Keratinocyte (primary cell): ENCODE data around the gene MYOT. TPM values are rescaled to one million over a fixed set of nuclear protein-coding genes. Genes with fewer than 3 reads are reported as not detected.

Experiments used
- DNase-seq: peaks from one replicate; pipeline ENCODE4 v3.0.0-alpha.2; 2011; ENCODE audit warnings: low read depth, missing footprints, low spot score
- FAIRE-seq: peaks from 2 replicates; lab custom pipeline; 2011; peaks lifted over from hg19 to GRCh38; lab: Jason Lieb, UNC
- H2AFZ ChIP-seq: 2 replicates; pipeline ENCODE4 v1.6.0; 2012; ENCODE audit warnings: low read length, control low read depth, inconsistent platforms; ENCODE audit not compliant: control insufficient read depth
- H3K27ac ChIP-seq: 2 replicates; pipeline ENCODE4 v1.5.1; 2011; ENCODE audit warnings: low read length; ENCODE audit not compliant: control insufficient read depth, insufficient read depth
- H3K27me3 ChIP-seq: 3 replicates; pipeline ENCODE4 v1.6.0; 2011; ENCODE audit warnings: low read length; ENCODE audit not compliant: control insufficient read depth, insufficient read depth; ENCODE audit errors: extremely low read depth
- H3K36me3 ChIP-seq, 2 experiments: 2 replicates in 1 of 2; 3 replicates in 1 of 2; pipeline ENCODE4 v1.5.1; 2011; ENCODE audit warnings: low read length in 2 of 2, mild to moderate bottlenecking in 1 of 2; ENCODE audit not compliant: control insufficient read depth in 2 of 2, insufficient read depth in 2 of 2; ENCODE audit errors: extremely low read depth in 1 of 2
- H3K4me1 ChIP-seq: 3 replicates; pipeline ENCODE4 v1.5.1; 2011; ENCODE audit warnings: low read length; ENCODE audit not compliant: control insufficient read depth, insufficient read depth; ENCODE audit errors: extremely low read depth
- H3K4me2 ChIP-seq: 3 replicates; pipeline ENCODE4 v1.6.0; 2011; ENCODE audit warnings: low read depth, low read length; ENCODE audit not compliant: control insufficient read depth, insufficient read depth; ENCODE audit errors: extremely low read depth
- H3K4me3 ChIP-seq, 3 experiments: fragments of 200-600 bp in 1 of 3; sonication (generic) in 1 of 3; 2 replicates in 2 of 3; 3 replicates in 1 of 3; pipeline ENCODE4 v1.5.1; 2011 to 2016; ENCODE audit warnings: low read length in 3 of 3, mild to moderate bottlenecking in 3 of 3, control low read depth in 2 of 3, inconsistent platforms in 1 of 3, low read depth in 1 of 3, mixed read lengths in 1 of 3, mixed run types in 1 of 3, moderate library complexity in 1 of 3; ENCODE audit not compliant: control insufficient read depth in 2 of 3, insufficient read depth in 2 of 3; ENCODE audit errors: extremely low read depth in 1 of 3
- H3K79me2 ChIP-seq: 2 replicates; pipeline ENCODE4 v1.6.0; 2012; ENCODE audit warnings: low read length; ENCODE audit not compliant: control insufficient read depth, insufficient read depth
- H3K9ac ChIP-seq: 3 replicates; pipeline ENCODE4 v1.6.0; 2011; ENCODE audit warnings: low read length; ENCODE audit not compliant: control insufficient read depth, insufficient read depth; ENCODE audit errors: extremely low read depth
- H3K9me1 ChIP-seq: 3 replicates; pipeline ENCODE4 v1.6.0; 2011; ENCODE audit warnings: low read length; ENCODE audit not compliant: control insufficient read depth, insufficient read depth; ENCODE audit errors: extremely low read depth
- H3K9me3 ChIP-seq: 2 replicates; pipeline ENCODE4 v1.5.1; 2012; ENCODE audit warnings: low read depth, low read length; ENCODE audit not compliant: control insufficient read depth
- H4K20me1 ChIP-seq: 3 replicates; pipeline ENCODE4 v1.6.0; 2011; ENCODE audit warnings: low read length; ENCODE audit not compliant: control insufficient read depth, insufficient read depth; ENCODE audit errors: extremely low read depth
- CTCF ChIP-seq, 3 experiments: IDR thresholded peaks in 1 of 3; conservative IDR thresholded peaks in 1 of 3; optimal IDR thresholded peaks in 1 of 3; 2 replicates in 2 of 3; 3 replicates in 1 of 3; pipeline versions ENCODE3 to v1.5.1; 2011; ENCODE audit warnings: low read length in 3 of 3, mild to moderate bottlenecking in 3 of 3, moderate library complexity in 2 of 3, control low read depth in 1 of 3, inconsistent platforms in 1 of 3; ENCODE audit not compliant: insufficient read depth in 2 of 3; ENCODE audit errors: extremely low read depth in 1 of 3
- EZH2 ChIP-seq: IDR thresholded peaks from one replicate; pipeline ENCODE4 v1.6.1; 2012; ENCODE audit warnings: inconsistent platforms, mild to moderate bottlenecking, low read length, moderate library complexity
- dilution Hi-C: fragments of 300-500 bp; cut with MboI; formaldehyde crosslinking; loops from one replicate; pipeline ENCODE4 v1.7.0; 2020; ENCODE audit warnings: low sequenced_read_pairs; ENCODE audit not compliant: extremely low pct_ligation_motif_present
- polyA plus RNA-seq, 5 experiments: library from polyadenylated mRNA; depleted of rRNA in 3 of 5; stranded (reverse) in 3 of 5; stranded (forward) in 1 of 5; unstranded in 1 of 5; fragments of >200 nt; gene quantifications; 1 replicate in 1 of 5; 2 replicates in 3 of 5; 3 replicates in 1 of 5; pipeline versions ENCODE4 v1.2.1 to v1.2.3, GENCODE V29; 2011 to 2012; ENCODE audit warnings: missing spikeins in 2 of 5, low read depth in 1 of 5, low replicate concordance in 1 of 5

Gene MYOT
- polyA plus RNA-seq, 1 donor (not counting 4 experiments of a cell fraction or from before 2014, with no cell fraction given), result 0.55 TPM

- H4K20me1 ChIP-seq, result no peaks in the 10 kb centered on the region
- H3K4me1 ChIP-seq, result peaks cover 4% of the 10 kb centered on the region
- no peak overlapping the region for H2AFZ ChIP-seq
- TF ChIP-seq CTCF (optimal IDR thresholded peaks at IDR 0.05 in 1 of 3, IDR thresholded peaks at IDR 0.05 in 1 of 3, conservative IDR thresholded peaks at IDR 0.05 in 1 of 3; ENCODE audit: extremely low read depth in 1 of 3, insufficient read depth in 2 of 3, low read length in 3 of 3) (no peak), EZH2 (no peak)
- H3K9me3 ChIP-seq, result no peaks in the 10 kb centered on the region
- no peaks in the 10 kb centered on the region for H3K36me3 ChIP-seq
- H3K9me1 ChIP-seq, result no peaks in the 10 kb centered on the region
- no peak for DNase-seq
- H3K4me3 ChIP-seq, result no peak overlapping the region
- H3K27ac ChIP-seq, result no peak overlapping the region
- dilution Hi-C loops, result no loop called here
- no peaks in the 10 kb centered on the region for H3K79me2 ChIP-seq
- peak; percentile 20 for FAIRE-seq
- no peak overlapping the region for H3K4me2 ChIP-seq
- H3K27me3 ChIP-seq, result no peaks in the 10 kb centered on the region
- H3K9ac ChIP-seq, result no peak overlapping the region
Measured at GRCh38 chr5:137828180-137828579, 39.5 kb upstream of the MYOT start.

- no peak overlapping the region for H2AFZ ChIP-seq
- no peaks in the 10 kb centered on the region for H3K27me3 ChIP-seq
- H3K4me1 ChIP-seq, result peaks cover 7% of the 10 kb centered on the region
- no peak for TF ChIP-seq EZH2
- TF ChIP-seq CTCF (optimal IDR thresholded peaks at IDR 0.05 in 1 of 3, IDR thresholded peaks at IDR 0.05 in 1 of 3, conservative IDR thresholded peaks at IDR 0.05 in 1 of 3; ENCODE audit: extremely low read depth in 1 of 3, insufficient read depth in 2 of 3, low read length in 3 of 3), result no peak
- DNase-seq (no peak), FAIRE-seq (no peak)
- no peaks in the 10 kb centered on the region for H3K9me3 ChIP-seq
- dilution Hi-C loops, result no loop called here
- no peak overlapping the region for H3K27ac ChIP-seq
- H3K4me3 ChIP-seq, result no peak overlapping the region
- H3K79me2 ChIP-seq, result no peaks in the 10 kb centered on the region
- no peak overlapping the region for H3K9ac ChIP-seq
- no peaks in the 10 kb centered on the region for H3K36me3 ChIP-seq
- no peaks in the 10 kb centered on the region for H4K20me1 ChIP-seq
- no peaks in the 10 kb centered on the region for H3K9me1 ChIP-seq
- H3K4me2 ChIP-seq, result no peak overlapping the region
Measured at GRCh38 chr5:137828664-137829063, 39.0 kb upstream of the MYOT start.
